K562 (cell line): ENCODE measurements around the gene ASMTL. TPM values are rescaled to one million over a fixed set of nuclear protein-coding genes. Genes with fewer than 3 reads are reported as not detected.

ENCODE experiments used
- ATAC-seq: fragments of 200-7000 bp; cut with Tn5 transposase; 3 replicates; pipeline ENCODE4 v1.9.1; 2020; ENCODE audit warnings: moderate library complexity
- BruUV-seq: library from RNA; stranded (reverse); fragments of 400-500 nt; replicated peaks from 2 replicates; lab custom pipeline; 2021; lab: Mats Ljungman, UMichigan
- CTCF ChIA-PET: fragments of 300-600 bp; formaldehyde crosslinking; extraction: SDS; loops from one replicate; lab custom pipeline; 2021; ENCODE audit warnings: low intra/inter-chr PET ratio; lab: Yijun Ruan, JAX
- POLR2A ChIA-PET: fragments of 300-600, 350-650 bp; sonication (Branson Sonifier 250); formaldehyde crosslinking; extraction: SDS; loops from one replicate; lab custom pipeline; 2021; ENCODE audit warnings: antibody characterized with exemption, inconsistent platforms; lab: Yijun Ruan, JAX
- DNase-seq, 4 experiments: peaks; one replicate each; pipeline versions ENCODE4 v3.0.0 to v3.0.0-alpha.2; 2011 to 2018; ENCODE audit warnings: low spot score in 3 of 4, mixed read lengths in 3 of 4; ENCODE audit errors: extremely low read depth in 1 of 4
- FAIRE-seq: peaks from 2 replicates; lab custom pipeline; 2011; peaks lifted over from hg19 to GRCh38; lab: Jason Lieb, UNC
- H2AFZ ChIP-seq: 2 replicates; pipeline ENCODE4 v1.6.0; 2011; ENCODE audit warnings: low read depth, low read length, control low read depth, inconsistent platforms
- H3K27ac ChIP-seq: fragments of 200-600 bp; 3 replicates; pipeline ENCODE4 v1.8.0; 2011; ENCODE audit warnings: low read depth, mild to moderate bottlenecking, control low read depth, inconsistent platforms, low read length, moderate library complexity, mixed read lengths; ENCODE audit errors: extremely low read depth
- H3K27me3 ChIP-seq, 2 experiments: fragments of 300-600 bp in 1 of 2; 2 replicates in 1 of 2; 3 replicates in 1 of 2; pipeline versions ENCODE4 v1.6.0 to v1.8.0; 2011; ENCODE audit warnings: inconsistent platforms in 2 of 2, low read length in 2 of 2, mild to moderate bottlenecking in 1 of 2, mixed read lengths in 1 of 2, moderate library complexity in 1 of 2; ENCODE audit not compliant: control insufficient read depth in 2 of 2, insufficient read depth in 2 of 2
- H3K36me3 ChIP-seq: fragments of 300-600 bp; 3 replicates; pipeline ENCODE4 v1.8.0; 2011; ENCODE audit warnings: mild to moderate bottlenecking, low read length, inconsistent platforms; ENCODE audit not compliant: control insufficient read depth, insufficient read depth
- H3K4me1 ChIP-seq, 2 experiments: fragments of 200-600 bp in 1 of 2; replicated peaks in 1 of 2; 2 replicates in 1 of 2; 3 replicates in 1 of 2; pipeline versions ENCODE4 v1.5.1 to v1.8.0; 2011; ENCODE audit warnings: inconsistent platforms in 2 of 2, low read length in 2 of 2, mild to moderate bottlenecking in 1 of 2, mixed read lengths in 1 of 2, moderate library complexity in 1 of 2; ENCODE audit not compliant: control insufficient read depth in 2 of 2, insufficient read depth in 2 of 2
- H3K4me2 ChIP-seq: 2 replicates; pipeline ENCODE4 v1.6.1; 2011; ENCODE audit warnings: low read length, control low read depth, inconsistent platforms, mixed read lengths; ENCODE audit not compliant: insufficient read depth
- H3K4me3 ChIP-seq: fragments of 200-600 bp; sonication (generic), shearing (Covaris generic); 2 replicates; pipeline ENCODE4 v1.5.1; 2016; ENCODE audit warnings: control low read depth, inconsistent platforms
- H3K79me2 ChIP-seq: fragments of 200-600 bp; 3 replicates; pipeline ENCODE4 v1.8.0; 2011; ENCODE audit warnings: low read length, inconsistent platforms; ENCODE audit not compliant: control insufficient read depth, insufficient read depth
- H3K9ac ChIP-seq, 2 experiments: 2 replicates each; pipeline versions ENCODE4 v1.6.0 to v1.6.1; 2011; ENCODE audit warnings: low read depth in 2 of 2, low read length in 2 of 2, control low read depth in 1 of 2, inconsistent platforms in 1 of 2, mild to moderate bottlenecking in 1 of 2, mixed read lengths in 1 of 2; ENCODE audit not compliant: insufficient read depth in 1 of 2
- H3K9me1 ChIP-seq: one replicate; pipeline ENCODE4 v1.6.0; 2011; ENCODE audit warnings: inconsistent platforms, mild to moderate bottlenecking, low read length, moderate library complexity; ENCODE audit not compliant: control insufficient read depth, insufficient read depth
- H3K9me3 ChIP-seq: replicated peaks from 2 replicates; pipeline ENCODE4 v1.5.1; 2011; ENCODE audit warnings: low read depth, low read length, inconsistent platforms; ENCODE audit not compliant: control insufficient read depth, insufficient read depth
- H4K20me1 ChIP-seq: replicated peaks from 2 replicates; pipeline ENCODE4 v1.6.1; 2011; ENCODE audit warnings: low read length, inconsistent platforms, mixed read lengths; ENCODE audit not compliant: control insufficient read depth, insufficient read depth
- KAT8 ChIP-seq: fragments of 450-650 bp; IDR thresholded peaks from 2 replicates; pipeline ENCODE4 v1.6.1; 2016; ENCODE audit warnings: low read depth, mild to moderate bottlenecking
- ZNF780A ChIP-seq: fragments of 250-450 bp; sonication (Bioruptor Pico); IDR thresholded peaks from 2 replicates; pipeline ENCODE4 v1.5.0; 2021; ENCODE audit warnings: mild to moderate bottlenecking
- whole genome bisulfite sequencing: fragments of 100-300 bp; shearing (Covaris generic); methylation state at CpG from one replicate; pipeline ENCODE4 v1.1.6; 2016; ENCODE audit warnings: low coverage, mixed read lengths; ENCODE audit not compliant: insufficient coverage; ENCODE audit errors: missing lambda C conversion rate; 5-methylcytosine and 5-hydroxymethylcytosine counted together
- in situ Hi-C: fragments of 300-500 bp; cut with MboI; formaldehyde crosslinking; loops from 4 replicates; pipeline ENCODE4 v1.15.0; 2018; ENCODE audit warnings: inconsistent platforms, mixed read lengths
- intact Hi-C: fragments of 100-400 bp; cut with micrococcal nuclease; formaldehyde crosslinking; loops from 2 replicates; pipeline ENCODE4 v1.14.2; 2022
- polyA plus RNA-seq, 8 experiments: library from polyadenylated mRNA; depleted of rRNA in 4 of 8; stranded (reverse) in 5 of 8; unstranded in 3 of 8; fragments of >200 nt; fragmentation: Nextera tagmentation in 2 of 8; fragmentation: Illumina TruSeq in 1 of 8; extraction: Ambion mirVana in 2 of 8; extraction: Trizol in 1 of 8; gene quantifications; 2 replicates each; pipeline versions ENCODE4 v1.2.1 to v1.2.3, GENCODE V29; 2011 to 2014; ENCODE audit warnings: inconsistent platforms in 1 of 8, missing spikeins in 1 of 8
- total RNA-seq, 7 experiments: library from RNA; depleted of rRNA in 6 of 7; stranded (reverse); fragments of >200 nt in 6 of 7; fragmentation: Illumina TruSeq in 2 of 7; extraction: Trizol in 2 of 7; gene quantifications; 2 replicates each; pipeline versions ENCODE4 v1.2.1 to v1.2.3, GENCODE V29; 2011 to 2021; ENCODE audit warnings: low replicate concordance in 1 of 7
- TF ChIP-seq, protein P1 (sequence below), 2 experiments: fragments of 450-650 bp; IDR thresholded peaks; 2 replicates each; pipeline ENCODE4 v1.6.1; 2016; ENCODE audit warnings: mild to moderate bottlenecking in 2 of 2, borderline replicate concordance in 1 of 2, low read depth in 1 of 2, moderate library complexity in 1 of 2

The ASMTL gene
- total and polyA plus RNA-seq, 9 of the 15 experiments (the other 6 are each of a cell fraction or from before 2014, with no cell fraction given): 0.56 to 20.6 (median 7.6) TPM

DNA sequence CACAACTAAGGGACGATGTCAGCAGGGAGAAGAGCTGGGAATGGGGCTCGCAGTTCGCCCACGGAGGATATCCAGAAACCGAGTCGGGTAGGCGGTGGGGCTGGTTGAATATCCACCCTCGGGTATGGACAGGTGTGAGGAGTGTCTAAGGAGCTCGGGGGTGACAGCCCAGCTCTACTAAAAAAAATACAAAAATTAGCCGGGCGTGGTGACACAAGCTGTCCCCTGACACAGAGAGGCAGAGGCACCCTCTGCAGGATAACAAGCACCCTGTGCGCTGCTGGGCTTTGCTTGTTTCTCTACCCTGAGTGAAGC lies 12.2 kb upstream of the ASMTL start:
- DNase-seq (no peak), FAIRE-seq (no peak)
- no peaks in the 10 kb centered on the region for H3K79me2 ChIP-seq
- H3K4me3 ChIP-seq: no peak overlapping the region
- H3K9ac ChIP-seq: no peak overlapping the region
- intact Hi-C loops: no loop called here
- BruUV-seq: no TSS peak
- CTCF ChIA-PET: no interaction called here
- no peaks in the 10 kb centered on the region for H3K9me3 ChIP-seq
- no peak overlapping the region for H3K27ac ChIP-seq
- no peaks in the 10 kb centered on the region for H4K20me1 ChIP-seq
- TF ChIP-seq, protein P1, sequence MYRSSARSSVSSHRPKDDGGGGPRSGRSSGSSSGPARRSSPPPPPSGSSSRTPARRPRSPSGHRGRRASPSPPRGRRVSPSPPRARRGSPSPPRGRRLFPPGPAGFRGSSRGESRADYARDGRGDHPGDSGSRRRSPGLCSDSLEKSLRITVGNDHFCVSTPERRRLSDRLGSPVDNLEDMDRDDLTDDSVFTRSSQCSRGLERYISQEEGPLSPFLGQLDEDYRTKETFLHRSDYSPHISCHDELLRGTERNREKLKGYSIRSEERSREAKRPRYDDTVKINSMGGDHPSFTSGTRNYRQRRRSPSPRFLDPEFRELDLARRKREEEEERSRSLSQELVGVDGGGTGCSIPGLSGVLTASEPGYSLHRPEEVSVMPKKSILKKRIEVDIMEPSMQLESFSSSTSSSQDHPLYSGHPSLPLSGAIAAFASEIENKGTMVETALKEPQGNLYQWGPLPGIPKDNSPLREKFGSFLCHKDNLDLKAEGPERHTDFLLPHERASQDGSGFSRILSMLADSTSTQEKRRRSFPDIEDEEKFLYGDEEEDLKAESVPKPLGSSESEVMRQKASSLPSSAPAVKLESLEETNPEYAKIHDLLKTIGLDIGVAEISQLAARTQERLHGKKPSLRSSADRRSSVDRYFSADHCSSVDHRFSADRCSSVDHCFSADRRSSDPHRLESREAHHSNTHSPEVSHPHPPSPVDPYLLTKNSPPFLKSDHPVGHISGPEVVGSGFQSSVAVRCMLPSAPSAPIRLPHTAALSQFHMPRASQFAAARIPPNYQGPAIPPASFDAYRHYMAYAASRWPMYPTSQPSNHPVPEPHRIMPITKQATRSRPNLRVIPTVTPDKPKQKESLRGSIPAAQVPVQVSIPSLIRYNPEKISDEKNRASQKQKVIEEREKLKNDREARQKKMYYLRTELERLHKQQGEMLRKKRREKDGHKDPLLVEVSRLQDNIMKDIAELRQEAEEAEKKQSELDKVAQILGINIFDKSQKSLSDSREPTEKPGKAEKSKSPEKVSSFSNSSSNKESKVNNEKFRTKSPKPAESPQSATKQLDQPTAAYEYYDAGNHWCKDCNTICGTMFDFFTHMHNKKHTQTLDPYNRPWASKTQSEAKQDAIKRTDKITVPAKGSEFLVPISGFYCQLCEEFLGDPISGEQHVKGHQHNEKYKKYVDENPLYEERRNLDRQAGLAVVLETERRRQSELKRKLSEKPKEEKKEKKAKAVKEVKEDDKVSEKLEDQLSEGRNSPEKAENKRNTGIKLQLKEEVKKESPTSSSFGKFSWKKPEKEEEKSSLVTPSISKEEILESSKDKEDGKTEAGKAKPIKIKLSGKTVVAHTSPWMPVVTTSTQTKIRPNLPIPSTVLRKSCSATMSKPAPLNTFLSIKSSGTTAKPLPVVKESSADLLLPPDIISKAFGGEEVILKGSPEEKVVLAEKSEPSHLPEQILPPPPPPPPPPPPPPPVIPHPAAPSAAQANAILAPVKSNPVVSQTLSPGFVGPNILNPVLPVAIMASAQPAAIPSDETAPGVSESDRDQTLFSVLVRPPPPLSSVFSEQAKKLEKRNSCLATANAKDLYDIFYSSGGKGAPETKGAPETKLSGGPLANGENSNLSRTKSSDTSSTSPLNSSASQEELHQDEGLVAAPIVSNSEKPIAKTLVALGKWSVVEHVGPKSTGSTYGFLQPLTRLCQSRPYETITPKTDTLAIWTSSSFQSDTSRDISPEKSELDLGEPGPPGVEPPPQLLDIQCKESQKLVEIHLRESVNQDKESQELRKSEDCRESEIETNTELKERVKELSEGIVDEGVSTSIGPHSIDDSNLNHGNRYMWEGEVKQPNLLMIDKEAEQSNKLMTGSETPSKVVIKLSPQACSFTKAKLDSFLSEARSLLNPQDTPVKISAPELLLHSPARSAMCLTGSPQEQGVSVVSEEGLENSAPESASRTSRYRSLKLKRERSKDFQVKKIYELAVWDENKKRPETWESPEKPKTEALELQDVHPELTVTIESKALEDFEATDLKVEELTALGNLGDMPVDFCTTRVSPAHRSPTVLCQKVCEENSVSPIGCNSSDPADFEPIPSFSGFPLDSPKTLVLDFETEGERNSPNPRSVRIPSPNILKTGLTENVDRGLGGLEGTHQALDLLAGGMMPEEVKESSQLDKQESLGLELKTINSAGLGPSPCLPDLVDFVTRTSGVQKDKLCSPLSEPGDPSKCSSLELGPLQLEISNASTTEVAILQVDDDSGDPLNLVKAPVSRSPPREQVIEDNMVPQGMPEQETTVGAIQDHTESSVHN (IDR thresholded peaks at IDR 0.05; ENCODE audit: borderline replicate concordance in 1 of 2, low read depth in 1 of 2): no peak
- TF ChIP-seq ZNF780A (CRISPR knock-in tag) (no peak), KAT8 (no peak)
- TF ChIP-seq, all 486 proteins: peak for 0
- in situ Hi-C loops: loop anchor here (10.0 to 25.0 kb wide), 2 partner anchors 110 to 1147 kb away; no protein-coding TSS in a partner anchor
- no peaks in the 10 kb centered on the region for H3K36me3 ChIP-seq
- H3K4me1 ChIP-seq: no peaks in the 10 kb centered on the region; a peak in 3 of 5 replicates
- WGBS: 40% methylated on average over 10 of the region's 12 CpGs
- H3K4me2 ChIP-seq: no peak overlapping the region
- no peaks in the 10 kb centered on the region for H3K9me1 ChIP-seq
- POLR2A ChIA-PET: no interaction called here
- no peak overlapping the region for H2AFZ ChIP-seq
- H3K27me3 ChIP-seq: peaks cover 0 to 8% of the 10 kb centered on the region in 2 experiments; a peak in 2 of 5 replicates
- no peak for ATAC-seq
